NCI-H146 treated with DMSO at 0.1 percent for 48 hours (cell line): ENCODE measurements around the gene NCOA1.
"Not testable (repeated sequence)": the region's sequence is repeated elsewhere in the genome, so short reads cannot be mapped to it uniquely, and the experiment has no call there.

Experiments used
- DNase-seq: peaks from one replicate; lab custom pipeline; 2025; ENCODE audit not compliant: unreplicated experiment; lab: John Stamatoyannopoulos, UW

NCOA1 gene

GRCh38 chr2:24676493-24676892, 185.4 kb downstream of the NCOA1 start:
- no peak for DNase-seq

GRCh38 chr2:24678066-24678465, 187.0 kb downstream of the NCOA1 start:
- not testable (repeated sequence) for DNase-seq

- DNase-seq = no peak
These were observed 189.1 kb downstream of the NCOA1 start for GRCh38 chr2:24680196-24680595.

- DNase-seq = no peak
These were observed 191.2 kb downstream of the NCOA1 start for GRCh38 chr2:24682304-24682703.

GRCh38 chr2:24683408-24683807, 192.4 kb downstream of the NCOA1 start:
- DNase-seq = no peak

- no peak for DNase-seq
These were observed 199.5 kb downstream of the NCOA1 start for GRCh38 chr2:24690524-24690923.

GRCh38 chr2:24691806-24692205, 200.8 kb downstream of the NCOA1 start:
- DNase-seq = no peak

GRCh38 chr2:24697792-24698191, 206.7 kb downstream of the NCOA1 start:
- DNase-seq = no peak

- no peak for DNase-seq
These were observed 211.7 kb downstream of the NCOA1 start for GRCh38 chr2:24702800-24703199.

- DNase-seq = no peak
These were observed 213.6 kb downstream of the NCOA1 start for GRCh38 chr2:24704692-24705091.

GRCh38 chr2:24707143-24707542, 216.1 kb downstream of the NCOA1 start:
- DNase-seq = no peak

GRCh38 chr2:24708537-24709152, 217.6 kb downstream of the NCOA1 start:
- DNase-seq = no peak

GRCh38 chr2:24710806-24711205, 219.8 kb downstream of the NCOA1 start:
- DNase-seq = no peak

GRCh38 chr2:24711865-24712264, 220.8 kb downstream of the NCOA1 start:
- DNase-seq = no peak

- DNase-seq = no peak
These were observed 221.2 kb downstream of the NCOA1 start for GRCh38 chr2:24712296-24712695.

- no peak for DNase-seq
These were observed 226.4 kb downstream of the NCOA1 start for GRCh38 chr2:24717263-24717951.

- DNase-seq = no peak
These were observed 229.3 kb downstream of the NCOA1 start for GRCh38 chr2:24720310-24720709.

- peak; percentile 88 for DNase-seq
These were observed 230.4 kb downstream of the NCOA1 start for GRCh38 chr2:24721470-24721869.

GRCh38 chr2:24722141-24722790, 231.2 kb downstream of the NCOA1 start:
- no peak for DNase-seq

GRCh38 chr2:24723191-24723590, 232.1 kb downstream of the NCOA1 start:
- no peak for DNase-seq

GRCh38 chr2:24723665-24724064, 232.6 kb downstream of the NCOA1 start:
- no peak for DNase-seq

GRCh38 chr2:24724111-24724775, 233.2 kb downstream of the NCOA1 start:
- no peak for DNase-seq
